OCI-LY7 (cell line): ENCODE measurements around the gene GPRC5D. TPM values are rescaled to one million over a fixed set of nuclear protein-coding genes. Genes with fewer than 3 reads are reported as not detected.

Experiments
- BruUV-seq: library from RNA; stranded (reverse); fragments of 400-500 nt; replicated peaks from 2 replicates; lab custom pipeline; 2021; lab: Mats Ljungman, UMichigan
- CTCF ChIA-PET: fragments of 300-600 bp; sonication (Branson Sonifier 250); formaldehyde crosslinking; loops from one replicate; lab custom pipeline; 2022; ENCODE audit warnings: antibody characterized with exemption; ENCODE audit not compliant: unreplicated experiment; lab: Charles Lee
- POLR2A ChIA-PET: fragments of 300-600 bp; sonication (Branson Sonifier 250); formaldehyde crosslinking; loops from one replicate; lab custom pipeline; 2022; ENCODE audit warnings: antibody characterized with exemption; lab: Charles Lee
- DNase-seq: peaks from one replicate; pipeline ENCODE4 v3.0.0-alpha.2; 2015; ENCODE audit warnings: low spot score
- H2AFZ ChIP-seq: fragments of 200-600 bp; sonication (generic), shearing (Covaris generic); 2 replicates; pipeline ENCODE4 v1.6.1; 2014; ENCODE audit warnings: mild to moderate bottlenecking, antibody characterized with exemption, low read length, moderate library complexity
- H3K27ac ChIP-seq: fragments of 200-600 bp; sonication (generic); 2 replicates; pipeline ENCODE4 v1.5.1; 2014; ENCODE audit warnings: mixed run types, low read depth, mild to moderate bottlenecking, moderate library complexity, low read length, inconsistent platforms; ENCODE audit not compliant: poor library complexity, severe bottlenecking
- H3K36me3 ChIP-seq: fragments of 200-600 bp; sonication (generic); 2 replicates; pipeline ENCODE4 v1.6.1; 2014; ENCODE audit warnings: mild to moderate bottlenecking, antibody characterized with exemption, low read length, moderate library complexity, mixed read lengths; ENCODE audit not compliant: insufficient read depth
- H3K4me1 ChIP-seq: fragments of 200-600 bp; sonication (generic); 2 replicates; pipeline ENCODE4 v1.5.1; 2014; ENCODE audit warnings: mild to moderate bottlenecking, low read length; ENCODE audit not compliant: insufficient read depth, poor library complexity, severe bottlenecking
- H3K4me2 ChIP-seq: fragments of 200-600 bp; sonication (generic); 2 replicates; pipeline ENCODE4 v1.6.1; 2014; ENCODE audit warnings: mild to moderate bottlenecking, low read length
- H3K4me3 ChIP-seq: fragments of 200-600 bp; sonication (generic); 2 replicates; pipeline ENCODE4 v1.5.1; 2014; ENCODE audit warnings: mild to moderate bottlenecking, low read depth, low read length; ENCODE audit not compliant: poor library complexity, severe bottlenecking
- H3K79me2 ChIP-seq: fragments of 200-600 bp; sonication (generic); 2 replicates; pipeline ENCODE4 v1.6.1; 2016; ENCODE audit warnings: low read depth, mild to moderate bottlenecking, low read length, moderate library complexity, mixed read lengths; ENCODE audit not compliant: insufficient read depth
- H3K9me2 ChIP-seq: fragments of 200-600 bp; sonication (generic); 2 replicates; pipeline ENCODE4 v1.6.1; 2016; ENCODE audit warnings: mild to moderate bottlenecking, low read length, mixed read lengths; ENCODE audit not compliant: insufficient read depth
- H3K9me3 ChIP-seq: fragments of 200-600 bp; sonication (generic); 2 replicates; pipeline ENCODE4 v1.6.1; 2014; ENCODE audit warnings: mild to moderate bottlenecking, mixed run types, low read length, mixed read lengths
- H4K20me1 ChIP-seq: fragments of 200-600 bp; sonication (generic); 2 replicates; pipeline ENCODE4 v1.6.1; 2014; ENCODE audit warnings: mild to moderate bottlenecking, antibody characterized with exemption, low read length, moderate library complexity, mixed read lengths; ENCODE audit not compliant: insufficient read depth
- CTCF ChIP-seq: fragments of 200-600 bp; sonication (generic); conservative IDR thresholded peaks from 2 replicates; pipeline ENCODE4 v1.5.1; 2014; ENCODE audit warnings: mild to moderate bottlenecking, antibody characterized with exemption, low read length, moderate library complexity, mixed read lengths
- EZH2phosphoT487 ChIP-seq: fragments of 200-600 bp; sonication (generic); IDR thresholded peaks from 2 replicates; pipeline ENCODE4 v1.6.1; 2018; ENCODE audit warnings: low read depth, borderline replicate concordance, mild to moderate bottlenecking, mixed run types, antibody characterized with exemption, low read length, moderate library complexity, mixed read lengths
- intact Hi-C: fragments of 100-400 bp; cut with micrococcal nuclease; formaldehyde crosslinking; loops from one replicate; pipeline ENCODE4 v1.10.0; 2022; ENCODE audit not compliant: unreplicated experiment
- total RNA-seq, 2 experiments: library from RNA; depleted of rRNA in 1 of 2; stranded (reverse); fragments of >200 nt in 1 of 2; shearing (Covaris generic) in 1 of 2; gene quantifications; 2 replicates each; pipeline ENCODE4 v1.2.3, GENCODE V29; 2014 to 2022

GPRC5D gene
- total RNA-seq, 2 experiments from 2014 or later, result not detected

- Histone ChIP-seq H3K4me1 (no peaks in the 10 kb centered on the region), H3K4me3 (no peak overlapping the region), H4K20me1 (no peaks in the 10 kb centered on the region), H3K27ac (no peak overlapping the region), H3K79me2 (no peaks in the 10 kb centered on the region), H2AFZ (no peak overlapping the region), H3K36me3 (no peaks in the 10 kb centered on the region), H3K9me2 (no peaks in the 10 kb centered on the region), H3K4me2 (no peak overlapping the region), H3K9me3 (no peaks in the 10 kb centered on the region)
- no peak for TF ChIP-seq EZH2phosphoT487
- no peak for TF ChIP-seq CTCF
- intact Hi-C loops, result no loop called here
- DNase-seq, result no peak
- CTCF ChIA-PET, result no interaction called here
- POLR2A ChIA-PET, result no interaction called here
- no TSS peak for BruUV-seq
These were observed 4.1 kb downstream of the GPRC5D start for GRCh38 chr12:12947902-12948301.

- TF ChIP-seq CTCF, result no peak
- no peak for TF ChIP-seq EZH2phosphoT487
- Histone ChIP-seq H4K20me1 (no peaks in the 10 kb centered on the region), H2AFZ (no peak overlapping the region), H3K27ac (no peak overlapping the region), H3K4me1 (no peaks in the 10 kb centered on the region), H3K79me2 (no peaks in the 10 kb centered on the region), H3K9me3 (no peaks in the 10 kb centered on the region), H3K4me2 (no peak overlapping the region), H3K9me2 (no peaks in the 10 kb centered on the region), H3K36me3 (no peaks in the 10 kb centered on the region), H3K4me3 (no peak overlapping the region)
- CTCF ChIA-PET, result no interaction called here
- no TSS peak for BruUV-seq
- intact Hi-C loops, result no loop called here
- POLR2A ChIA-PET, result interaction anchor here (0.6 to 0.7 kb wide), 3 partner anchors 13 to 308 kb away, joined by 4 read pairs; no protein-coding TSS in a partner anchor
- no peak for DNase-seq
These were observed 5.1 kb downstream of the GPRC5D start for GRCh38 chr12:12946686-12947355.

GRCh38 chr12:12945591-12945990, 6.4 kb downstream of the GPRC5D start:
- H3K79me2 ChIP-seq, result no peaks in the 10 kb centered on the region
- H2AFZ ChIP-seq, result no peak overlapping the region
- H4K20me1 ChIP-seq, result no peaks in the 10 kb centered on the region
- H3K4me1 ChIP-seq, result no peaks in the 10 kb centered on the region
- no peak overlapping the region for H3K27ac ChIP-seq
- H3K9me3 ChIP-seq, result no peaks in the 10 kb centered on the region
- no peaks in the 10 kb centered on the region for H3K36me3 ChIP-seq
- DNase-seq, result no peak
- no peaks in the 10 kb centered on the region for H3K9me2 ChIP-seq
- BruUV-seq, result no TSS peak
- ChIA-PET POLR2A (no interaction called here), CTCF (no interaction called here)
- intact Hi-C loops, result no loop called here
- TF ChIP-seq EZH2phosphoT487 (no peak), CTCF (no peak)
- H3K4me2 ChIP-seq, result no peak overlapping the region
- no peak overlapping the region for H3K4me3 ChIP-seq
